Measurements from ENCODE around the gene NEURL2.
"Not testable (repeated sequence)": the region's sequence is repeated elsewhere in the genome, so short reads cannot be mapped to it uniquely, and the experiment has no call there.

NEURL2 gene

DNA sequence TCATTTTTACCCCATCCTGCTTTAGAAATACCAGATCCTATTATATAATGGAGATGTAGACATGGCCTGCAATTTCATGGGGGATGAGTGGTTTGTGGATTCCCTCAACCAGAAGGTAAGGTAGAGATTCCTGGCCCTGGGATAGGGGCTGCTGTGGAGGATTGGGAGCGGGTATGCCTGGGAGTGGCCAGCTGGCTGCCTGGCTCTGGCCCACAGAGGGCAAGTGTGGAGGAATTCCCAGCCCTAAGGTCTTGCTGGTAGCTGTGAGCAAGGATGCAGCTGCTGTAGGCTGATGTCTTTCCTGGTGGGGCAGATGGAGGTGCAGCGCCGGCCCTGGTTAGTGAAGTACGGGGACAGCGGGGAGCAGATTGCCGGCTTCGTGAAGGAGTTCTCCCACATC lies 6.7 kb upstream of the NEURL2 start:
- no peak for DNase-seq

DNA sequence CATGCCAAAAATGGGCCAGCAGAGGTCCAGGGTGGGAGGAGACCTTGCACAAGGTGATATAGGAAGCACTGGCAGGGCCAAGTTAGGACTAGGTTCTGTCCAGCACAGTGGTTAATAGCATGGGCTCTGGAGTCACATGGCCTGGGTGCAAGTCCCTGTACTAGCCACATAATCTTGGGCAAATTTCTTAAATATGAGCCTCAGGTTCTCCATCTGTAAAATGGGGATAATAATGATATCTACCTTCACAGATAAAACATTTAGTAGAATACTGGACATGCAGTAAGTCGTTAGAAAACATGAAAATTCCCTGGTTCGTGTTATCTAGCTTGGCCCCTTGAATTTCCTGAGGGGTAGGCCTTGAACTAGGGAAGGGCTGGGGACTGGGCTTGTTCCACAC lies 6.3 kb upstream of the NEURL2 start:
- DNase-seq, result no peak

DNA sequence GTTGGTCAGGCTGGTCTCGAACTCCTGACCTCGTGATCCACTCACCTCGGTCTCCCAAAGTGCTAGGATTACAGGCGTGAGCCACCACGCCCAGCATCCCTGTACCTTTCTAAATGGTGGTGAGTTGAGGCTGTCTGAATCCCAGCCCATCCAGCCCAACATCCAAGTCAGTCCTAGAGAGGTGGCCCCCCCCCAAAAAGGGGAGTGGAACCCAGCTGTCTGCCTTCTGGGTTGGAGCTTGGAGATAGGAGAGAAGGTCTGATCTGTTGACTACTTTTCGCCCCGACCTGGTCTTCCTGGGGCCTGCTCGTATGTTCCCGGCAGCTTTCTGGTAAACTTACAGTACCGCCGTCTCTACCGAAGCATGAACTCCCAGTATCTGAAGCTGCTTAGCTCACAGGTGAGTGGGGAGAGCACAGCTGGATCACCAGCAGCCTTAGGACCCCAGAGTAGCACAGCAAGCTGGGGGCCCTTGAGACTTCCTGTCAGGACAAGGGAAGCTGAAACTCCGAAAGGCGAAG lies 5.7 kb upstream of the NEURL2 start:
- DNase-seq, result no peak

DNA sequence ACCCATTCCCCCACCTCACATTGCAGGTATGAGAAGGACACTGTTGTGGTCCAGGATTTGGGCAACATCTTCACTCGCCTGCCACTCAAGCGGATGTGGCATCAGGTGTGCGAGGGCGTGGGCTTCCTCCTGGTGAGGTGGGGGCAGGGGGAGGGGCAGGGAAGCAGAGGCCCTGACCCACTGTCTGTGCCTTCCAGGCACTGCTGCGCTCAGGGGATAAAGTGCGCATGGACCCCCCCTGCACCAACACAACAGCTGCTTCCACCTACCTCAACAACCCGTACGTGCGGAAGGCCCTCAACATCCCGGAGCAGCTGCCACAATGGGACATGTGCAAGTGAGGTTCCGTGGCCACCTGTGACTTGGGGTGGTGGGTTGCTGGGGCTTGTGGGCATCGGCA lies 3.8 kb upstream of the NEURL2 start:
- DNase-seq, result no peak

DNA sequence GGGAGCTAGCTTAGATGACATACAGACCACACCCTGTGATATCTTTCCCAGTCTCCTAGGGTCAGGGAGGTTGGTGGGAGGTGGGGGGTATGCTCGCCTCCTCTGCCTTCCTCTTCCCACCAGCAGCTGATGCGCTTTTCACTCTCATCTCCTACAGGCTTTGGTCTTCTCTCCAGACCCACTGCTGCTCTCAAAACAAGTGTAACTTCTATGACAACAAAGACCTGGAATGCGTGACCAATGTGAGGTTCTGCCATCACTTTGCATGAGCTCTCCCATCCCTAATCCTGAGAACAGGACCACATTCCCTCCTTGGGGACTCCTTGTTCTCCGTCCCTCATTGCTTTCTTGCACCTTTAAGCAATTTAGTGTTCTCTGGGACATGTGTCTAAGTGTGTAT lies 2.8 kb upstream of the NEURL2 start:
- DNase-seq, result no peak

DNA sequence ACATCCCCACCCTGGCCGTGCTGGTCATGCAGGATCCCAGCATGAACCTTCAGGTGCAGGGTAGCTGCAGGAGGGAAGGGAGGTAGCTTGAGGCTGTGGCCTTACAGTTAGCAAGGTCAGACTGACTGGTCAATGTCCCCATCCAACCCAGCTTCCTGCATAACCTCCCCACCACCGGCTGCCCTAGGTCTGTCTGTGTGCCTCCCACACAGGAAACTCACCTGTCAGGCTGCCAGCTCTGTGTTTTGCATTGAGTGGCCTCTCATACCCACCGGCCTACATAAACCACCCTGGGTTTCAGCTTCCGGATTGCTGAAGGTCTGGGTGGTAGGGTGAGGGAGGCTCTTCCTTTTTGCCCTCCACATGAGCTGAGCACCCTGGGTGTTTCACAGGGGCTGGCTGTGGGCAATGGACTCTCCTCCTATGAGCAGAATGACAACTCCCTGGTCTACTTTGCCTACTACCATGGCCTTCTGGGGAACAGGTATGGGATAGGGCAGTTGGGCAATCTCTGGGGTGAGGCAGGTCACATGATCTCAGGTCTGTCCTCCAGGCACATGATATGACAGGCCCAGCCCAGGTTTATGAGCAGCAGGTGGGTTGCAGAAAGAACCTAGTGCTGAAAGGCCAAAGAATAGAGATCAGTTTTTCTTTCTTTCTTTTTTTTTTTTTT lies 2.0 kb upstream of the NEURL2 start:
- DNase-seq, result peak; percentile 26

DNA sequence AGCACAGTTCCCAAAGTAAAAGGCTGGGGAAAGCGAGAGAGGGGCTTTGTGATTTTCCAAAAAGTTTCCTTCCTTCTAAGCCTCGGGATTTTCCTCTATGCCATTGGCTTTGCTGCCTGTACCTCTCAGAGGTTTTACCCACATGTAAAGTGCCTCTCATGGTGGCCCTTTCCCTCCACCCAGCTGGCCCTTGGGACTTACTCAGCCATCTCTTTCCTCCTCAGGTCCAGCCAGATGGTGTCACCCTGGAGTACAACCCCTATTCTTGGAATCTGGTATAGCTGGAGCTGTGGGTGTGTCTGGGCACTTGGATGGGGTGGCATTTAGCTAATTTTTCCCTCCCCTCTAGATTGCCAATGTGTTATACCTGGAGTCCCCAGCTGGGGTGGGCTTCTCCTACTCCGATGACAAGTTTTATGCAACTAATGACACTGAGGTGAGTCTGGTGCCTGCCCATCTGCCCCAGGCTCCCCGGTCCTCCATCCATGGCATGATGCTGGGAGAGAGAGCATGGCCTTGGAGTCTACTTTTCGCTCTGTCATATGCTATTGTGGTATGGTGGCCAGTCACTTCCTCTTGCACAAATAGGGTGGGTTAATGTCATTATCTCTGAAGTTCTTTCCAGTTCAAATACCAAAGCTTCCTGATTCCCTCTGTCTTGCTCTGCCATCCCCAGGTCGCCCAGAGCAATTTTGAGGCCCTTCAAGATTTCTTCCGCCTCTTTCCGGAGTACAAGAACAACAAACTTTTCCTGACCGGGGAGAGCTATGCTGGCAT lies 1.2 kb upstream of the NEURL2 start:
- no peak for DNase-seq

DNA sequence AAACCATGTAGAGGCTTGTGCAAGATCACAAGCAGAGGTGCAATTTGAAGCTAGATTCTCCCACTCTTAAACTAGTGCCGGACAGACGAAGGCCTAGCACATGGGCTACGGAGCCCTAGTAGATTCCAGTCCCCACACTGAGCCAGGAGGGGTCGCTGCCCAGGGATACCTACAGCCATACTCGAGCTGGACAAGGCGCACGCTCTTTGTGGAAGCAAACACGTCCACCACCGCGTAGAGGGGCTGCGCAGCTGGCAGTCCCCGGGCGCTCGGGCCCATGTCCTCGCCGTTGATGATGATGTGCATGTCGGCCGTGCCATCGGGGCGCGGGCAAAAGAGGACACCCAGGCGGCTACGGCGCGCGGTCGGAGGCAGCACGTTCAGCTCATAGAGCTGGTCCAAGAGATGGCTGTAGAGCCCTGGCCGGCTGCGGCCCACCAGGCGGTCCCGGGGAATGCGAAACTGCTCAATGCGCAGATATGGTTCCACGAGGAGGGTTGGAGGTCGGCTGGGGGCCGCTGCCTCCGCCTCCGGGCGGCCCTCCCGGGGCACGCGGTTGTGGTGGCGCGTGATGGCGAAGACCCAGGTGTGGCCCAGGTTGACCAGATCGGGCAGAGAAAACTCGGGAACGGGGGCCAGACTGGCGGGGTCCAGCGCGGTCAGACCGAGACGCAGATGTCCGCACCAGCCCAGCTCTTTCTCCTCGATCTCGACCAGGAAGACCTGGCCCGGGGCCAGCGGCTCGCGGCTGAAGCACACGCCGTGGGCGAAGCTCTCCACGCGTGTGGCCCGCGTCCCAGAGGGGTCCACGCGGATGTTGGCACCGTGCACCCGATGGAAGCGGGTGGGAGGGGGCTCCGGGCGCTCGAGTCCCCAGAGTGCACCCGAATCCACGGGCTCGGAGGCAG lies 677 bp downstream of the NEURL2 start:
- peak; percentile 48 for DNase-seq

DNA sequence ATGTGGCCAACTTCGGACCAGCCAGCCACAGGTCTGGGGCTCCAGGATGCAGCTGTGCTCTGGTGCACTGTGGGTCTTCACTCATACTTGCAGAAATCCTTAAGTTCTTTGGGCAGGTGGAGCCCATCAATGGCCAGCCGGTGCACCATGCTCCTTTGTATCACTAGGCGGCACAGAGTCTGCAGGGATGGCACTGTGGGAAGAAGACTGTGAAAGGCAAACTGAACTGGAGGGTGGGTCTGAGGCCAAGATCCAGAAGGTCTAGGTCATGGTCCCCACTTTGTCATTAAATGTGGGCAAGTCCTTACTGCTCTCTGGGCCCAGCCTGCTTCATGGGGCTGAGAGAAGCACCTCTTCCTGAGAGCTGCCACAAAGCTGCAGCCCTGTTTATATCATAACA lies 2.3 kb downstream of the NEURL2 start:
- DNase-seq, result no peak

DNA sequence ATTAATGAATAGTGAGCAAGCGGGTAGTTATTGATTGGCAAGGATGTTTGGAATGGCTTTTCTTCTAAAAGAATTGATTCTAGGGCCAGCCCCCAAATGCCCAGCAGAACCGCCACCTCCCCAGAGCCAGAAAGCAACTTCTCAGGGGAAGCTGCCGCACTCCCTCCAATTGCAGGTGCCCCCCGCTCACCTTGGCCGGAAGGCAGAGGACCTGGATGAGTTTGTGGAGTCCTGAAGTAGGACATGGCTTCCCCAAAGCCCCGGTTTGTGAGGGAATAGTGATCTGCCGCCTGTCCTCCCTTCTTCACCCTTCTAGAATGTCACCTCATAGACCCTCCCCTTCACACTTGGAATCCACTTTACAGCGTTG lies 3.7 kb downstream of the NEURL2 start, which contains the start of gene SPATA25:
Gene SPATA25, minus strand, starts transcription at position 277 of the 370 bp plus-strand sequence. Its CDS starts 32 bp downstream, at position 245.
- no peak for DNase-seq

DNA sequence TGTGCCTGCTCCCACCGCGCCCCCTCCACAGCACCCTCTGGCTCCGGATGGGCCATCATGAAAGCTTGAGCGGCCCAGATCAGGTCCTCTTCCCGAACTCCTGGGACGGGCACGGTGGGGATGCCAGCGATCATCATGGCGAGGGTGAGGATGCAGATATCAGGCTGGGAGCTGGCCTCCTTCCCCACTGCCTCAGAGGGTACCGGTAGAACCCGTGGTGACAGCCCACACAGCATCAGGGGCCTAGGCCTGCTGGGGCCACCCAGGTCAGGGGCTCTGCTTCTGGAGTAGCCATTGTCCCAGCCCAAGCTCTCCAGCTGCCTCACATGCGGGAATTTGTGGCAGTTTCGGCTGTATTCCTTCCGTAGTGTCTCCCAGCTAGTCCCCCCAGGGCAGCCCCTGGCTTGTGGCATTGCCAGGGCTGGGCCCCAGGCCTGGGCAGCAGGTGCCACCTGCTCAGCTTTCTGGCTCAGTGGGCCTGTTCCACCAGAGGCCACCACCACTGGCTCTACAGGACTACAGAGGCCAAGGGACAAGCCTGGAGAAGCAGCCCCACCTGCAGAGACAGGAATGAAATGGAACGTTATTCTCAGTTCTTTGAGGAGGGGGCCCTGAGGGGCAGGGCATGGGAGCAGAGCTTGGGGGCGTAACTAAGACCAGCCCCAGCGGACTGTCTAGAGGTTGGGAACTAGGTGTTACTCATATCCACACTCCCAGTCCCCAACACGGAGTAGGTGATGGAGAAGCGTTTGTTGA lies 4.2 kb downstream of the NEURL2 start:
- no peak for DNase-seq

DNA sequence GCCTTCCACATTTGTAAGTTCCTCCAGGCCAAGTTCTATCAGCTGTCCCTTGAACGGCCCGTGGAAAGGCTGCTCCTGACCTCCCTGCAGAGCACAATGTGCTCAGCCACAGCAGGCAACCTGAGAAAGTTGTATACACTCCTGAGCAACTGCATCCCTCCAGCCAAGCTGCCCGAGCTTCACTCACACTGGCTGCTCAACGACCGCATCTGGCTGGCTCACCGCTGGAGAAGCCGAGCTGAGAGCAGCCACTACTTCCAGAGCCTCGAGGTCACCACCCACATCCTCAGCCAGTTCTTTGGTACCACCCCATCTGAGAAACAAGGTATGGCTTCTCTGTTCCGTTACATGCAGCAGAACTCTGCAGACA lies 7.9 kb downstream of the NEURL2 start:
- DNase-seq, result no peak

DNA sequence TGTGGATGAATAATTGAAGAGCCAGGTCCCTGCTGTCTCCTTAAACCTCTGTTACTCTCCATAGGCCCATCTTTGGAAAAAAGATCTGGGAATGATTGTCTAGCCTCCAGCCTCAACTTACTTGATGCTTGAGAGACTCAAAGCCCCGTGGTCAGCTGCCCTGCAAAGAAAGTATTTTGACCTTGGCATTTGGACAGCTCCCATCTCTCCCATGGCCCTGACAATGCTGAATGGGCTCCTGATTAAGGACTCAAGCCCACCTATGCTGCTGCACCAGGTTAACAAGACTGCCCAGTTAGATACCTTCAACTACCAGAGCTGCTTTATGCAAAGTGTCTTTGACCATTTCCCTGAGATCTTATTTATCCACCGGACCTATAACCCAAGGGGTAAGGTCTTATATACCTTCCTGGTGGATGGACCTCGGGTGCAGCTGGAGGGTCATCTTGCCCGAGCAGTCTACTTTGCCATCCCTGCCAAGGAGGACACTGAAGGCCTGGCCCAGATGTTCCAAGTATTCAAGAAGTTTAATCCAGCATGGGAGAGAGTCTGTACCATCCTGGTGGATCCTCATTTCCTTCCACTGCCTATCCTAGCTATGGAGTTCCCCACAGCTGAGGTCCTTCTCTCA lies 8.4 kb downstream of the NEURL2 start:
- no peak for DNase-seq

DNA sequence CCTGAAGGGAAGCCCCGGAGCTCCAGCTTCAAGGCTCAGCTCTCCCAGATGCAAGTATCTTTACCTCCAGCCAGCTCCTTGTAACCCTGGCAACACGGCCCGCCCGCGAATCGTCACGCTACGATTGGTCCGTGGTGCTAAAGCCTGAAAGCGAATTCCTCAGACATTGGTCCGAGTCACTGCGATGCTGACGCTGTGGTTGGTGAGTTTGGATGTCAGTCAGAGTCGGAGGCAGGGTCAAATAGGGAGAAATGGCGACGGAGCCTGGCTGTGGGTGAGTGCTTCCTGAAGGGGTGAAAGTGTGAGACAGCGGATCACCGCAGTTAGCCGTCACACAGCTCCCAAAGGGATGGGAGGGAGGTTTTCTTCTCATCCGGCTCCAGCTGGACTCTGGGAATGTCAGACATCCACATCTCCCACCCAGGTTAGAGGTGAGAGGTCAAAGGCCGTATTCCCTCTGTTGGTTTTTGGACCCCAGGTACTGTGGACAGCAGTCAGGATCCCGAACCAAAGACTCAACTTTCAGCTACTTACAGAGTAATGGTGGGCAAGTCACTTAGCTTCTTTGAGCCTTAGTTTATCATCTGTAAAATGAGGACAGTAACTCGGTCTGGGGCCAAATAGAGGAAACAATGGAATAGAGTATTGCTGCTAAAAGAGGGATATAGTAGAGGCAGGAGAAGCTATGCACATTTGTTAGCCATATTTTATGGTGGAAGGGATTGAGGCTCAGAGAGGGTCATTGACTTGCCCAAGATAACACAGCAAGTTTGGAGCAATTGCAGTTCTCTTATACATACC lies 9.8 kb downstream of the NEURL2 start, which contains the start of gene ZSWIM1:
Gene ZSWIM1, plus strand, starts transcription at position 240 of the 801 bp plus-strand sequence. CDS start 1,366 bp downstream, outside the sequence.
- DNase-seq, result peak; percentile 99

DNA sequence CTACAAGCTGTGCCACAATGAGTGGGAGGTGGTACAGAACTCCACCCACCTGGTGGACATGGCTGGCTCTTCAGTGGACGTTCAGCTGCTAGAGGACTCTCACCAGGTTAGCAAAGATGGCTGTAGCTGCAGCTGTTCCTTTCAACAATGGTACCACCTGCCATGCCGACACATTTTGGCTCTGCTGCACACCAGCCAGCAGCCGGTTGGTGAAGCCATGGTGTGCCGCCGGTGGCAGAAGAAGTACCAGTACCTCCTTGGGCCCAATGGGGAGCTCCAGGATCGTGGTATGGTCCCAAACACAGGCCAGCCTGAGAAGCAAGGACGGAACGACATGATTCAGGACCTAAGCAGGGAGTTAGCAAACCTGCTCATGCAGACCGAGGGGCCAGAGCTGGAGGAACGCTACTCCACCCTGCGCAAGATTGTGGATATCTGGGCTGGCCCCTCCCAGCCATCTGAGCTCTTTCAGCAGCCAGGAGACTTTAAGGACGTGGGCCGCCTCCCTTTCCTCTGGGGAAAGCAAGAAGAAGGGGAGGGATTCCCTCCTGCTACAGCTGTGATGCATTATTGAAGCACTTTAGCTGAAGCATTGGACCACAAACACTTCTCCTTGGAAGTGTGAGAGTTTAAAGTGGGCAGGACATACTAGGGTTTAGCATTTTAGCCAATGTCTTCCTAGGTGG lies 12.8 kb downstream of the NEURL2 start:
- no peak for DNase-seq

DNA sequence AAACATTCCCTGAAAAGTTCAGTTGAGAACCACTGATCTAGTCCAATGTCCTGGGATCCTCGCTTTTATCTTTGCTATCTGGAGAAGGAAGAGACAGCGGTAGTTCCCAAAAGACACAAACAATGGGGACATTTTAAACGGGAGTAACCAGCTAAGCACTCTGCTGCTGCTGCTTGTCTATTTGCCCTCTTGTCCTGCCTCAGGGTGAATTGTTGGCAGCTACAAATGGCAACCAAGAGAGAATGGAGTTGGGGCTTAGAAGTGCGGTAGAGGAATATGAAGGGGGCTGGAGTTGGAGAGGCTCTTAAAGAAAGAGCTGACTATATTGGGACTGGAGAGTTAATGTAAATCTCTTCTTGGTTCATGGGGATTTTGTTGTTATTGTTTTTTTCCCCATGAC lies 16.4 kb downstream of the NEURL2 start:
- no peak for DNase-seq

DNA sequence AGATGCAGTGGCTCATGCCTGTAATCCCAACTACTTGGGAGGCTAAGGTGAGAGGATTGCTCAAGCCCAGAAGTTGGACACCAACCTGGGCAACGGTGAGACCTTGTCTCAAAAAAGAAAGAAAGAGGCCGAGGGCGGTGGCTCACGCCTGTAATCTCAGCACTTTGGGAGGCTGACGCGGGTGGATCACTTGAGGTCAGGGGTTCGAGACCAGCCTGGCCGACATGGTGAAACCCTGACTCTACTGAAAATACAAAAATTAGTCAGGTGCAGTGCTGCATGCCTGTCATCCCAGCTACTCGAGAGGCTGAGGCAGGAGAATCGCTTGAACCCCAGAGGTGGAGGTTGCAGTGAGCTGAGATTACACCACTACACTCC lies 16.9 kb downstream of the NEURL2 start:
- DNase-seq, result not testable (repeated sequence)

DNA sequence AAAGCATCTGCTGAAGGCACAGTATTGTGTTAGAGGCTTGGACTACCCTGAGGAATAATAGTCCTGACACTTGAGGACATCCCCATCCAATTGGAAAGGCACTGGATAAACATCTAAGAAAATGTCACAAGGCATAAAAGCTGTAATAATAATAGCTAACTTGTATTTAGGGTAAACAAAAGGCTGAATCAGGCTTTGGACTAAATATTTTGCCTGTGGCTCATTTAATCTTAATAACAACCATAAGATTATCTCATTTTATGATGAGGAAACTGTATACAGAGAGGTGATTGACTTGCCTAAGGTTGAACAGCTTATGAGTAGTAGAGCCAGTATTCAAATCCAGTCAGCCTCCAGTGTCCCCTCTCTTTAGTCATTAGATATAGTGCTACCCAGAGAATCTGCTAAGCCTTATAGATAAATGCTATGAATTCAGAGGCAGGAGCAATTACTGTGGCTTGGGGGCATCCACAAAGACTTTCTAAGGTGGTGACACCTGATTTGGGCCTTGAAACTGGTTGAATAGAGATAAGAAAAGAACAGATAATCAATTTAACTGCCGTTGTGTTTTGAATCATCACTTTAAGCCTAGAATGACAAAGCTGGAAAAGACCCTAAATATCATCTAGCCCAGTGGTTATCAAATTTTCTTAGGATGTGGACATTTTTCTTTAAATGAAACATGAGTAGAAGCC lies 17.5 kb downstream of the NEURL2 start:
- no peak for DNase-seq

DNA sequence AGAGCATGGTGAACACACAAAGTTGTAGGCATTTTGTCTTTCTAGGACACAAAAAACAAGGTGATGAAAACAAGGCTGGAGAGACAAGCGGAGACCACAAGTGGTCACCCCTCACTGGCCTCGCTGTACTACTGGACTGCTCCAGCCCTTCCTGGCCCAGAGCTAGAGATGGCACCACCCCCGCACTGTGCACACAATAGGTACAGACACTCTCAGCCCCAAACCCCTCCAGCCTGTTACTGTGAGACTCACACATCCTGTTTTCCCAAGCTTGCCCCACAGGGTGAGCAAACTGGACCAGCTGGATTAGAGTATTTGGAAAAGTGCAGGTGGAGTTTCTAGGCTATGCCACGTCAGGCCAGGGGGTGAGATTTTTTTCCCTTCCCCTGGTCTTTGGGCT lies 18.4 kb downstream of the NEURL2 start:
- DNase-seq, result no peak

DNA sequence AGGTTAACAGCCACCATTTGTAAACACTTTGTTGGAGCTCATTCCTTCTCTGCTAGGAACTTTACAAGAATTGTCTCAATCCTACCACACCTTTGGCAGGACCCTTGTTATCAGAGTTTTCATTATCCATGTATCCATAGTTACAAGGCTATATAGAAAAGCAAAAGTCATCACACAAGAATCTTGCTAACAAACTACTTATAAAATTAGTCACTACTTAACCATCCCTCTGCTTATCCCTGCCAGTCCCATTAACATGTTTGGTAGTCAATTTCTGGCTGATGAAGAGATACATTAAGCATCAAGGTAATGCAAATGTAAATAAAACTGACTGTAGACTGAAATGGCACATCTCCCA lies 23.2 kb downstream of the NEURL2 start:
- no peak for DNase-seq

Data from CD4-positive, alpha-beta T cell treated with Interleukin-10 for 1 hour (primary cell).